Lung (tissue), 12 donors: ENCODE results near the gene LHFPL3. TPM values are rescaled to one million over a fixed set of nuclear protein-coding genes. Genes with fewer than 3 reads are reported as not detected.

Experiments
- ATAC-seq: fragments of 200-7000 bp; cut with Tn5 transposase; one replicate; pipeline ENCODE4 v1.9.1; 2020; ENCODE audit warnings: moderate number of reproducible peaks; ENCODE audit not compliant: insufficient read depth, low FRiP score
- DNase-seq, 3 donors: peaks; one replicate each; pipeline ENCODE4 v3.0.0-alpha.2; 2013 to 2017
- H3K27ac ChIP-seq, 2 donors: one replicate each; pipeline ENCODE4 v1.5.1; 2013; ENCODE audit warnings: mild to moderate bottlenecking in 2 of 2, moderate library complexity in 2 of 2, control low read depth in 1 of 2, inconsistent platforms in 1 of 2, low read depth in 1 of 2, low read length in 1 of 2
- H3K27me3 ChIP-seq, 3 donors: one replicate each; pipeline ENCODE4 v1.5.1; 2013; ENCODE audit warnings: low read length in 2 of 3; ENCODE audit not compliant: control insufficient read depth in 3 of 3, insufficient read depth in 3 of 3
- H3K36me3 ChIP-seq, 4 donors: one replicate each; pipeline ENCODE4 v1.5.1; 2013; ENCODE audit warnings: low read length in 4 of 4, mild to moderate bottlenecking in 1 of 4, moderate library complexity in 1 of 4; ENCODE audit not compliant: control insufficient read depth in 4 of 4, insufficient read depth in 4 of 4
- H3K4me1 ChIP-seq, 5 donors: one replicate each; pipeline ENCODE4 v1.5.1; 2013; ENCODE audit warnings: low read length in 5 of 5, mild to moderate bottlenecking in 2 of 5, moderate library complexity in 1 of 5; ENCODE audit not compliant: control insufficient read depth in 5 of 5, insufficient read depth in 5 of 5
- H3K4me3 ChIP-seq: one replicate; pipeline ENCODE4 v1.5.1; 2013; ENCODE audit warnings: mild to moderate bottlenecking, control low read depth, moderate library complexity
- H3K9ac ChIP-seq, 2 donors: one replicate each; pipeline ENCODE4 v1.5.1; 2013; ENCODE audit warnings: low read length in 2 of 2, control low read depth in 1 of 2; ENCODE audit not compliant: insufficient read depth in 1 of 2
- H3K9me3 ChIP-seq, 4 donors: one replicate each; pipeline ENCODE4 v1.5.1; 2013; ENCODE audit warnings: low read length in 3 of 4, mild to moderate bottlenecking in 1 of 4, moderate library complexity in 1 of 4; ENCODE audit not compliant: control insufficient read depth in 4 of 4, insufficient read depth in 3 of 4
- CTCF ChIP-seq: IDR thresholded peaks from 2 replicates; pipeline ENCODE4 v1.5.1; 2012; ENCODE audit warnings: mild to moderate bottlenecking; ENCODE audit errors: control extremely low read depth, extremely low read depth
- WGBS, 2 donors: extraction: QIAGEN DNeasy Blood & Tissue Kit; methylation state at CpG; one replicate each; pipeline ENCODE4 v1.1.7; 2013; 5-methylcytosine and 5-hydroxymethylcytosine counted together
- polyA plus RNA-seq, 2 donors: library from polyadenylated mRNA; stranded (reverse); fragments of 200-250 nt; gene quantifications; one replicate each; pipeline ENCODE4 v1.2.1, GENCODE V29; 2013
- total RNA-seq, 2 donors: library from RNA; depleted of rRNA in 1 of 2; stranded (reverse); fragments of >200 nt in 1 of 2; gene quantifications; one replicate each; pipeline ENCODE4 v1.2.1, GENCODE V29; 2014 to 2021
- donor health status: control.
- donor health status: control.
- donor health status: Bipolar disorder and iron deficiency.
- donor health status: healthy.
- donor health status: DM: yes; HTN: yes; CAD: no.

Gene LHFPL3
- total and polyA plus RNA-seq, 4 donors = not detected

- DNase-seq = no peak
Observed at GRCh38 chr7:104431930-104432329, 103.5 kb downstream of the LHFPL3 start.

GRCh38 chr7:104434129-104434528, 105.7 kb downstream of the LHFPL3 start:
- no peak overlapping the region for H3K27ac ChIP-seq
- H3K4me3 ChIP-seq = no peak overlapping the region
- TF ChIP-seq CTCF = no peak
- ATAC-seq (no peak), DNase-seq (no peak)
- no peaks in the 10 kb centered on the region for H3K27me3 ChIP-seq
- no peaks in the 10 kb centered on the region for H3K4me1 ChIP-seq
- H3K36me3 ChIP-seq = no peaks in the 10 kb centered on the region
- H3K9me3 ChIP-seq = no peaks in the 10 kb centered on the region
- no peak overlapping the region for H3K9ac ChIP-seq
- 98 to 100% methylated on average over 2 of the region's 2 CpGs for WGBS, 2 donors

More at GRCh38 chr7:104431930-104432329, 103.5 kb downstream of the LHFPL3 start:
- H3K27me3 ChIP-seq = no peaks in the 10 kb centered on the region
- H3K36me3 ChIP-seq = no peaks in the 10 kb centered on the region
- no peaks in the 10 kb centered on the region for H3K9me3 ChIP-seq
- H3K9ac ChIP-seq = no peak overlapping the region
- H3K4me1 ChIP-seq = no peaks in the 10 kb centered on the region
- no peak overlapping the region for H3K27ac ChIP-seq
- no peak for TF ChIP-seq CTCF
- ATAC-seq = no peak
- 78 to 91% methylated on average over 1 of the region's 1 CpG for WGBS, 2 donors
- H3K4me3 ChIP-seq = no peak overlapping the region

- no peak overlapping the region for H3K4me3 ChIP-seq
- H3K36me3 ChIP-seq = no peaks in the 10 kb centered on the region
- H3K9ac ChIP-seq = no peak overlapping the region
- no peaks in the 10 kb centered on the region for H3K4me1 ChIP-seq
- H3K27me3 ChIP-seq = no peaks in the 10 kb centered on the region
- no peak overlapping the region for H3K27ac ChIP-seq
- no peak for DNase-seq
- TF ChIP-seq CTCF = no peak
- WGBS, 2 donors = 68 to 77% methylated on average over 1 of the region's 1 CpG
- no peak for ATAC-seq
- H3K9me3 ChIP-seq = no peaks in the 10 kb centered on the region
Observed at GRCh38 chr7:104442481-104442880, 114.1 kb downstream of the LHFPL3 start.

- TF ChIP-seq CTCF = no peak
- 83 to 84% methylated on average over 1 of the region's 1 CpG for WGBS, 2 donors
- no peak overlapping the region for H3K27ac ChIP-seq
- ATAC-seq (no peak), DNase-seq (no peak)
- no peaks in the 10 kb centered on the region for H3K36me3 ChIP-seq
- no peak overlapping the region for H3K9ac ChIP-seq
- no peaks in the 10 kb centered on the region for H3K4me1 ChIP-seq
- no peaks in the 10 kb centered on the region for H3K9me3 ChIP-seq
- H3K27me3 ChIP-seq = no peaks in the 10 kb centered on the region
- H3K4me3 ChIP-seq = no peak overlapping the region
Observed at GRCh38 chr7:104444017-104444416, 115.6 kb downstream of the LHFPL3 start.
